HCT116 (cell line): ENCODE results near the gene MIAT. TPM values are rescaled to one million over a fixed set of nuclear protein-coding genes. Genes with fewer than 3 reads are reported as not detected.

Experiments used
- ATAC-seq: fragments of 200-7000 bp; cut with Tn5 transposase; 2 replicates; pipeline ENCODE4 v1.9.1; 2020; ENCODE audit warnings: mild to moderate bottlenecking, moderate library complexity
- BruUV-seq: library from RNA; stranded (reverse); fragments of 400-500 nt; replicated peaks from 2 replicates; lab custom pipeline; 2021; lab: Mats Ljungman, UMichigan
- CTCF ChIA-PET: fragments of 300-600 bp; sonication (Branson Sonifier 250); formaldehyde crosslinking; loops from one replicate; lab custom pipeline; 2021; ENCODE audit warnings: antibody characterized with exemption; lab: Charles Lee
- POLR2A ChIA-PET: fragments of 300-600, 350-600 bp; sonication (Branson Sonifier 250); formaldehyde crosslinking; loops from one replicate; lab custom pipeline; 2021; ENCODE audit warnings: antibody characterized with exemption; lab: Charles Lee
- RAD21 ChIA-PET, 2 experiments: fragments of 300-600 bp; sonication (Branson Sonifier 250); formaldehyde crosslinking; loops; one replicate each; lab custom pipeline; 2023; ENCODE audit warnings: low total read pairs in 2 of 2; ENCODE audit not compliant: uncharacterized antibody in 2 of 2, unreplicated experiment in 2 of 2, low non-redundant PET in 1 of 2; lab: Charles Lee
- DNase-seq: peaks from one replicate; pipeline ENCODE4 v3.0.0-alpha.2; 2010; ENCODE audit warnings: low read depth, low spot score
- H2AFZ ChIP-seq: fragments of 200-600 bp; shearing (Covaris generic), sonication (generic); 2 replicates; pipeline ENCODE4 v1.6.1; 2017; ENCODE audit warnings: low read depth, mixed run types, mixed read lengths, antibody characterized with exemption, low read length; ENCODE audit not compliant: poor library complexity, severe bottlenecking
- H3K27ac ChIP-seq: 2 replicates; pipeline ENCODE4 v1.5.1; 2012; ENCODE audit warnings: low read depth, low read length
- H3K27me3 ChIP-seq: fragments of 200-600 bp; sonication (generic); 2 replicates; pipeline ENCODE4 v1.6.1; 2016; ENCODE audit warnings: mixed run types, low read length, mixed read lengths; ENCODE audit not compliant: insufficient read depth
- H3K36me3 ChIP-seq, 2 experiments: fragments of 200-500 bp in 1 of 2; fragments of 200-600 bp in 1 of 2; sonication (Bioruptor generic) in 1 of 2; sonication (generic) in 1 of 2; 2 replicates each; pipeline versions ENCODE4 v1.5.1 to v1.6.1; 2014 to 2016; ENCODE audit warnings: low read length in 2 of 2, inconsistent platforms in 1 of 2, mixed read lengths in 1 of 2, mixed run types in 1 of 2; ENCODE audit not compliant: insufficient read depth in 2 of 2, control insufficient read depth in 1 of 2
- H3K4me1 ChIP-seq, 2 experiments: fragments of 200-600 bp in 1 of 2; sonication (generic) in 1 of 2; 2 replicates each; pipeline versions ENCODE4 v1.5.1 to v1.6.1; 2012 to 2017; ENCODE audit warnings: low read length in 2 of 2, inconsistent platforms in 1 of 2, mild to moderate bottlenecking in 1 of 2, mixed read lengths in 1 of 2, mixed run types in 1 of 2, moderate library complexity in 1 of 2; ENCODE audit not compliant: insufficient read depth in 2 of 2, control insufficient read depth in 1 of 2
- H3K4me2 ChIP-seq: fragments of 200-600 bp; sonication (generic); 2 replicates; pipeline ENCODE4 v1.6.1; 2017; ENCODE audit warnings: mixed run types, low read length, mixed read lengths
- H3K4me3 ChIP-seq, 2 experiments: fragments of 200-600 bp in 1 of 2; sonication (generic) in 1 of 2; replicated peaks in 1 of 2; 2 replicates each; pipeline ENCODE4 v1.5.1; 2011 to 2016; ENCODE audit warnings: low read length in 2 of 2, control low read depth in 1 of 2, low read depth in 1 of 2, mild to moderate bottlenecking in 1 of 2, mixed read lengths in 1 of 2, mixed run types in 1 of 2
- H3K79me2 ChIP-seq: fragments of 200-600 bp; sonication (generic); 2 replicates; pipeline ENCODE4 v1.6.1; 2017; ENCODE audit warnings: mild to moderate bottlenecking, mixed run types, low read length, moderate library complexity, mixed read lengths; ENCODE audit not compliant: insufficient read depth
- H3K9ac ChIP-seq: fragments of 200-600 bp; sonication (generic); 2 replicates; pipeline ENCODE4 v1.6.1; 2016; ENCODE audit warnings: low read length, mixed read lengths
- H3K9me2 ChIP-seq: fragments of 200-600 bp; sonication (generic), shearing (Covaris generic); 2 replicates; pipeline ENCODE4 v1.6.1; 2017; ENCODE audit warnings: mixed run types, mild to moderate bottlenecking, moderate library complexity; ENCODE audit not compliant: insufficient read depth
- H3K9me3 ChIP-seq, 2 experiments: fragments of 200-500 bp in 1 of 2; fragments of 200-600 bp in 1 of 2; sonication (Bioruptor generic) in 1 of 2; sonication (generic) in 1 of 2; 2 replicates each; pipeline ENCODE4 v1.6.1; 2014 to 2017; ENCODE audit warnings: low read length in 2 of 2, mixed read lengths in 2 of 2, inconsistent platforms in 1 of 2, low read depth in 1 of 2, mild to moderate bottlenecking in 1 of 2, mixed run types in 1 of 2, moderate library complexity in 1 of 2; ENCODE audit not compliant: control insufficient read depth in 1 of 2, insufficient read depth in 1 of 2
- H4K20me1 ChIP-seq: fragments of 200-600 bp; sonication (generic), shearing (Covaris generic); 2 replicates; pipeline ENCODE4 v1.6.1; 2017; ENCODE audit warnings: mixed run types, mild to moderate bottlenecking, moderate library complexity; ENCODE audit not compliant: insufficient read depth
- EGR1 ChIP-seq: IDR thresholded peaks from 2 replicates; pipeline ENCODE4 v1.6.1; 2012; ENCODE audit warnings: low read depth
- EZH2 ChIP-seq: fragments of 200-600 bp; sonication (generic); IDR thresholded peaks from 2 replicates; pipeline ENCODE4 v1.6.1; 2017; ENCODE audit warnings: antibody characterized with exemption, mixed run types
- EZH2phosphoT487 ChIP-seq: fragments of 200-600 bp; IDR thresholded peaks from 2 replicates; pipeline ENCODE4 v1.6.1; 2018; ENCODE audit warnings: antibody characterized with exemption, borderline replicate concordance
- MAX ChIP-seq: IDR thresholded peaks from 2 replicates; pipeline ENCODE4 v1.6.1; 2012
- POLR2A ChIP-seq: IDR thresholded peaks from 2 replicates; pipeline ENCODE4 v1.7.0; 2011; ENCODE audit warnings: borderline replicate concordance; ENCODE audit not compliant: insufficient read depth, insufficient read length; ENCODE audit errors: extremely low read depth
- POLR2AphosphoS5 ChIP-seq: IDR thresholded peaks from 2 replicates; pipeline ENCODE4 v1.6.1; 2011; ENCODE audit warnings: mild to moderate bottlenecking, low read depth, low read length, moderate library complexity
- RAD21 ChIP-seq: IDR thresholded peaks from 2 replicates; pipeline ENCODE4 v1.6.1; 2012; ENCODE audit warnings: low read depth, mild to moderate bottlenecking
- SRF ChIP-seq: IDR thresholded peaks from 2 replicates; pipeline ENCODE4 v1.6.1; 2012; ENCODE audit warnings: low read depth
- TCF7L2 ChIP-seq: IDR thresholded peaks from 2 replicates; pipeline ENCODE4 v1.7.0; 2011; ENCODE audit warnings: borderline replicate concordance, inconsistent platforms; ENCODE audit not compliant: insufficient read depth, insufficient read length; ENCODE audit errors: extremely low read depth
- ZFX ChIP-seq: fragments of 450-650 bp; IDR thresholded peaks from 2 replicates; pipeline ENCODE4 v1.6.1; 2017
- ZNF274 ChIP-seq: fragments of 200-500 bp; sonication (Bioruptor generic); IDR thresholded peaks from 2 replicates; pipeline ENCODE4 v1.6.1; 2014; ENCODE audit warnings: mild to moderate bottlenecking, low read depth, low read length, inconsistent platforms
- intact Hi-C: fragments of 100-400 bp; cut with micrococcal nuclease; formaldehyde crosslinking; loops from 2 replicates; pipeline ENCODE4 v1.10.0; 2022
- total RNA-seq: library from RNA; stranded (reverse); gene quantifications from one replicate; pipeline ENCODE4 v1.2.1, GENCODE V29; 2021; ENCODE audit not compliant: unreplicated experiment
- TF ChIP-seq, protein P1 (sequence below): IDR thresholded peaks from 2 replicates; pipeline ENCODE4 v1.6.1; 2011; ENCODE audit warnings: mild to moderate bottlenecking, low read length, moderate library complexity; ENCODE audit not compliant: insufficient replicate concordance; ENCODE audit errors: extremely low read depth

Gene MIAT
- total RNA-seq, 1 experiment from 2014 or later = 0.54 TPM

DNA sequence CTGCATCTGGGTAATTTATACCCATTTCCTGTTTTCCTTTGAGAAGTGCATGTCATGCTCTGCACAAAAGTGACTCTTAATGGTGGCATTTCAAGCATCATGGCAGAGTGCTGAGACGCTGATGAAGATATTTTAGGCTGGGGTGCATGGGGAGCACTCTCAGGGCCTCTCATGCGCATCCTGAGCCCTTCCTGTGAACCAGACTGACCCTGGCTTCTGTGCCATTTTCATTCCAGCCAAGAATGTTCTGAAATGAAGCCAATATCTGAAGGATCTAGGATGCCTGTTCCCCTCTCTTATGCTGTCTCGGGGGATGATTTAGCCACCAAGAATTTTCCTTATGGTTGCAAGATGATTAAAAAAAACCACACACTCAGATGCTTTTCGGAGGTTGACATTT lies 61.5 kb downstream of the MIAT start:
- ATAC-seq = peak; percentile 44; the same call in 1 of the 2 replicates
- no peaks in the 10 kb centered on the region for H3K36me3 ChIP-seq
- no peak overlapping the region for H3K9ac ChIP-seq
- RAD21 ChIA-PET = no interaction called here
- POLR2A ChIA-PET = no interaction called here
- no peaks in the 10 kb centered on the region for H3K9me2 ChIP-seq
- no peaks in the 10 kb centered on the region for H3K27me3 ChIP-seq
- no peak overlapping the region for H2AFZ ChIP-seq
- H3K9me3 ChIP-seq = no peaks in the 10 kb centered on the region
- no peaks in the 10 kb centered on the region for H4K20me1 ChIP-seq
- no peak overlapping the region for H3K4me3 ChIP-seq
- no peak overlapping the region for H3K27ac ChIP-seq
- intact Hi-C loops = no loop called here
- H3K4me2 ChIP-seq = peak overlapping the region; percentile 39
- CTCF ChIA-PET = no interaction called here
- H3K4me1 ChIP-seq = peaks cover 0 to 11% of the 10 kb centered on the region in 2 experiments; a peak in 2 of 4 replicates
- BruUV-seq = no TSS peak
- DNase-seq = no peak
- no peaks in the 10 kb centered on the region for H3K79me2 ChIP-seq
- TF ChIP-seq EZH2 (no peak), ZFX (no peak), RAD21 (no peak), POLR2AphosphoS5 (no peak)
- TF ChIP-seq, protein P1, sequence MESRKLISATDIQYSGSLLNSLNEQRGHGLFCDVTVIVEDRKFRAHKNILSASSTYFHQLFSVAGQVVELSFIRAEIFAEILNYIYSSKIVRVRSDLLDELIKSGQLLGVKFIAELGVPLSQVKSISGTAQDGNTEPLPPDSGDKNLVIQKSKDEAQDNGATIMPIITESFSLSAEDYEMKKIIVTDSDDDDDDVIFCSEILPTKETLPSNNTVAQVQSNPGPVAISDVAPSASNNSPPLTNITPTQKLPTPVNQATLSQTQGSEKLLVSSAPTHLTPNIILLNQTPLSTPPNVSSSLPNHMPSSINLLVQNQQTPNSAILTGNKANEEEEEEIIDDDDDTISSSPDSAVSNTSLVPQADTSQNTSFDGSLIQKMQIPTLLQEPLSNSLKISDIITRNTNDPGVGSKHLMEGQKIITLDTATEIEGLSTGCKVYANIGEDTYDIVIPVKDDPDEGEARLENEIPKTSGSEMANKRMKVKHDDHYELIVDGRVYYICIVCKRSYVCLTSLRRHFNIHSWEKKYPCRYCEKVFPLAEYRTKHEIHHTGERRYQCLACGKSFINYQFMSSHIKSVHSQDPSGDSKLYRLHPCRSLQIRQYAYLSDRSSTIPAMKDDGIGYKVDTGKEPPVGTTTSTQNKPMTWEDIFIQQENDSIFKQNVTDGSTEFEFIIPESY = no peak

DNA sequence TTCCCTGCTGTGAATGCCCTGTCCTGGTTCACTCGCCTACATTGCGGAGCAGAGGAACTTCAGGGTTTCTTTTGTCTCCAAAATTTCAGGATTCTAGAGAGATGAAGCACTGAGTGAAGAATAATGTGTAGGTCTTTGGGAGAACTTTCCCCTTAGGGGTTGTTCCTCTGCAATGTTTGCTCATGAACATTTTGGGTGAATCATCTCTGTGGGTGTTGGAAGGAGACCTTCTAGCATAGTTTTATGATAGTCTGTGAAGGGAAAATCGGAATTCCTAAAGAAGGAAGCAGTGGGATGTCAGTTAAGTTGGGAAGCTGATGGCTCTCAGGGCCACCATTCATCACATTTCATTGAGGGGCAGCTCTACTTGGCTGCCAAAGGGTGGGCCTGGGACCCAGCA lies 64.8 kb downstream of the MIAT start:
- Histone ChIP-seq H3K36me3 (no peaks in the 10 kb centered on the region), H3K9ac (no peak overlapping the region), H3K4me2 (no peak overlapping the region), H3K9me2 (no peaks in the 10 kb centered on the region), H2AFZ (no peak overlapping the region), H3K27ac (no peak overlapping the region), H3K79me2 (no peaks in the 10 kb centered on the region), H3K4me3 (no peak overlapping the region), H3K27me3 (no peaks in the 10 kb centered on the region), H4K20me1 (no peaks in the 10 kb centered on the region), H3K4me1 (peaks cover 0 to 11% of the 10 kb centered on the region in 2 experiments; a peak in 2 of 4 replicates), H3K9me3 (no peaks in the 10 kb centered on the region)
- POLR2A ChIA-PET = no interaction called here
- BruUV-seq = no TSS peak
- ATAC-seq (no peak), DNase-seq (no peak)
- RAD21 ChIA-PET = no interaction called here
- TF ChIP-seq EZH2phosphoT487 (no peak), EZH2 (no peak), POLR2A (no peak), MAX (no peak), SRF (no peak), ZNF274 (no peak), TCF7L2 (no peak), EGR1 (no peak)
- CTCF ChIA-PET = no interaction called here
- intact Hi-C loops = no loop called here
